HepG2 (cell line): Measurements from ENCODE around the gene DCAF7. TPM values are rescaled to one million over a fixed set of nuclear protein-coding genes. Genes with fewer than 3 reads are reported as not detected.

Source experiments
- HMGA1 ChIP-seq: sonication (generic); formaldehyde crosslinking; conservative IDR thresholded peaks from 2 replicates; pipeline ENCODE4 v1.4.0; 2020; ENCODE audit warnings: missing genetic modification reagents
- MEIS1 ChIP-seq: sonication (generic); formaldehyde crosslinking; IDR thresholded peaks from 2 replicates; pipeline ENCODE4 v1.9.0; 2021; ENCODE audit warnings: mild to moderate bottlenecking, missing genetic modification reagents, moderate library complexity, borderline replicate concordance
- NR1H2 ChIP-seq: sonication (generic); formaldehyde crosslinking; IDR thresholded peaks from 2 replicates; pipeline ENCODE4 v1.8.1; 2022; ENCODE audit warnings: low read depth, missing genetic modification reagents, borderline replicate concordance
- STAT5B ChIP-seq: sonication (generic); formaldehyde crosslinking; IDR thresholded peaks from 2 replicates; pipeline ENCODE4 v1.4.0; 2020; ENCODE audit warnings: missing genetic modification reagents
- ZNF556 ChIP-seq: sonication (generic); formaldehyde crosslinking; IDR thresholded peaks from 2 replicates; pipeline ENCODE4 v1.4.0; 2020; ENCODE audit warnings: mild to moderate bottlenecking, missing genetic modification reagents, borderline replicate concordance
- ZNF879 ChIP-seq: sonication (generic); formaldehyde crosslinking; IDR thresholded peaks from 2 replicates; pipeline ENCODE4 v1.8.1; 2023; ENCODE audit warnings: missing genetic modification reagents
- polyA plus RNA-seq, 8 experiments: library from polyadenylated mRNA; depleted of rRNA in 3 of 8; stranded (reverse) in 7 of 8; unstranded in 1 of 8; fragments of >200 nt; fragmentation: Illumina TruSeq in 4 of 8; extraction: Trizol in 4 of 8; gene quantifications; 2 replicates each; pipeline versions ENCODE4 v1.2.1 to v1.2.3, GENCODE V29; 2011 to 2016; ENCODE audit warnings: low read depth in 4 of 8, missing spikeins in 1 of 8, mixed read lengths in 1 of 8; ENCODE audit not compliant: insufficient read depth in 1 of 8
- total RNA-seq, 5 experiments: library from RNA; depleted of rRNA; stranded (reverse); fragments of >200 nt; fragmentation: Illumina TruSeq; extraction: Trizol; gene quantifications; 2 replicates each; pipeline ENCODE4 v1.2.3, GENCODE V29; 2016; ENCODE audit warnings: low read depth in 1 of 5
- TF ChIP-seq, protein P1 (sequence below): sonication (generic); formaldehyde crosslinking; IDR thresholded peaks from 2 replicates; pipeline ENCODE4 v1.4.0; 2020; ENCODE audit warnings: missing genetic modification reagents
- TF ChIP-seq, protein P2 (sequence below): sonication (generic); formaldehyde crosslinking; conservative IDR thresholded peaks from 2 replicates; pipeline ENCODE4 v1.8.0; 2022; ENCODE audit warnings: mild to moderate bottlenecking, moderate library complexity, missing genetic modification reagents
- TF ChIP-seq, protein P3 (sequence below): sonication (generic); formaldehyde crosslinking; IDR thresholded peaks from 2 replicates; pipeline ENCODE4 v1.5.0; 2020; ENCODE audit warnings: mild to moderate bottlenecking, missing genetic modification reagents, moderate library complexity
- TF ChIP-seq, protein P4 (sequence below): sonication (generic); formaldehyde crosslinking; IDR thresholded peaks from 2 replicates; pipeline ENCODE4 v1.5.0; 2020; ENCODE audit warnings: mild to moderate bottlenecking, missing genetic modification reagents
- TF ChIP-seq, protein P5 (sequence below): sonication (generic); formaldehyde crosslinking; IDR thresholded peaks from 2 replicates; pipeline ENCODE4 v1.4.0; 2020; ENCODE audit warnings: missing genetic modification reagents, mild to moderate bottlenecking, borderline replicate concordance
- TF ChIP-seq, protein P6 (sequence below): sonication (generic); formaldehyde crosslinking; IDR thresholded peaks from 2 replicates; pipeline ENCODE4 v1.4.0; 2020; ENCODE audit warnings: missing genetic modification reagents

Gene DCAF7
- total and polyA plus RNA-seq, 2 of the 13 experiments (the other 11 are each of a cell fraction or from before 2014, with no cell fraction given), result 55.2 to 73.4 TPM

DNA sequence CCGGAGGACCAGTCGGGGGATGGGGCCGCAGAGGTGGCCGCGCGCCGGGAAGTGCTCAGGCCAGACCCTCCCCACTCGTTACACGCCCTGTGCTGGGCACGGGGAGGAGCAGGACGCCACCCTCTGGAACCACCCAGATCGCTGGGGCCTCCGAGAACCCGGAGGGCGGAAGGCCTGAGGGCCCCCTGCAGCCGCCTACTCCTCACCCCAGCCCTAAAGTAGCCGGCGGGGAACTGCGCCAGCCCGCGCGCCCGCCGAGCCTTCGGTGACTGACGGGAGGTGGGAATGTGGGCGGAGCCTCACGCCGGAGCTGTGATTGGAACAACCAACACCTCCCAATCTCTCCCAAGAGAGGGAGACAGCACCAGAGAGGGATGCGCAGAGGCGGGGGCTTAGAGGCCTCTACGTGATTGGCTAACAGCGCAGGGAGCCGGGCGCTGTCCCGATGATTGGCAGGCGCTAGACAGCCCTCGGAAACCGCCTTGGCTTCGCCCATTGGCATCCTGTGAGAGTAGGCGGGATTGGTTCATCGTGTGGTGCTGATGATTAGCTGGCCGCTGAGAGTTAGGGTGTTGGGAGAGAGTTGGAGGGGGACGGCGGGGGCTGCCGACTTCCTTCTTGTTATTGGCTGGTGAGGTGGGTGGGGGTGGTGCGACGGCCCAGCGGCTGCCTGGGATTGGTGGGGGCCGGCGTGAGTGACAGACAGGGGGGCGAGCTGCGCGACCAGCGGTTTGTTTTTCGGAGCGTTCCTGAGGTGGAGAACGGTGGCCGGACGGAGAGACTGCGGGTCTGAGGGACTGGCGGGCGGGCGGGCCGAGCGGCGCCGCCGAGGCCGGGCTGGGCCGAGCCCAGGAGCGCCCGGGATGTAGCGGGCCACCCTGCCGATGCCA lies 71.7 kb downstream of the DCAF7 start, which contains the start of gene MAP3K3 (continued):
- TF ChIP-seq, protein P1, sequence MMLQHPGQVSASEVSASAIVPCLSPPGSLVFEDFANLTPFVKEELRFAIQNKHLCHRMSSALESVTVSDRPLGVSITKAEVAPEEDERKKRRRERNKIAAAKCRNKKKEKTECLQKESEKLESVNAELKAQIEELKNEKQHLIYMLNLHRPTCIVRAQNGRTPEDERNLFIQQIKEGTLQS (CRISPR knock-in tag), result no peak
- TF ChIP-seq STAT5B (CRISPR knock-in tag) (no peak), MEIS1 (CRISPR knock-in tag) (peak; percentile 98; the same call in 1 of the 2 replicates), HMGA1 (CRISPR knock-in tag) (no peak), ZNF879 (peak; percentile 78; the same call in 1 of the 2 replicates), NR1H2 (CRISPR knock-in tag) (no peak), ZNF556 (CRISPR knock-in tag) (peak; percentile 84; the same call in 1 of the 2 replicates)
- TF ChIP-seq, protein P2, sequence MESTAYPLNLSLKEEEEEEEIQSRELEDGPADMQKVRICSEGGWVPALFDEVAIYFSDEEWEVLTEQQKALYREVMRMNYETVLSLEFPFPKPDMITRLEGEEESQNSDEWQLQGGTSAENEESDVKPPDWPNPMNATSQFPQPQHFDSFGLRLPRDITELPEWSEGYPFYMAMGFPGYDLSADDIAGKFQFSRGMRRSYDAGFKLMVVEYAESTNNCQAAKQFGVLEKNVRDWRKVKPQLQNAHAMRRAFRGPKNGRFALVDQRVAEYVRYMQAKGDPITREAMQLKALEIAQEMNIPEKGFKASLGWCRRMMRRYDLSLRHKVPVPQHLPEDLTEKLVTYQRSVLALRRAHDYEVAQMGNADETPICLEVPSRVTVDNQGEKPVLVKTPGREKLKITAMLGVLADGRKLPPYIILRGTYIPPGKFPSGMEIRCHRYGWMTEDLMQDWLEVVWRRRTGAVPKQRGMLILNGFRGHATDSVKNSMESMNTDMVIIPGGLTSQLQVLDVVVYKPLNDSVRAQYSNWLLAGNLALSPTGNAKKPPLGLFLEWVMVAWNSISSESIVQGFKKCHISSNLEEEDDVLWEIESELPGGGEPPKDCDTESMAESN, result peak; percentile 78
- TF ChIP-seq, protein P3, sequence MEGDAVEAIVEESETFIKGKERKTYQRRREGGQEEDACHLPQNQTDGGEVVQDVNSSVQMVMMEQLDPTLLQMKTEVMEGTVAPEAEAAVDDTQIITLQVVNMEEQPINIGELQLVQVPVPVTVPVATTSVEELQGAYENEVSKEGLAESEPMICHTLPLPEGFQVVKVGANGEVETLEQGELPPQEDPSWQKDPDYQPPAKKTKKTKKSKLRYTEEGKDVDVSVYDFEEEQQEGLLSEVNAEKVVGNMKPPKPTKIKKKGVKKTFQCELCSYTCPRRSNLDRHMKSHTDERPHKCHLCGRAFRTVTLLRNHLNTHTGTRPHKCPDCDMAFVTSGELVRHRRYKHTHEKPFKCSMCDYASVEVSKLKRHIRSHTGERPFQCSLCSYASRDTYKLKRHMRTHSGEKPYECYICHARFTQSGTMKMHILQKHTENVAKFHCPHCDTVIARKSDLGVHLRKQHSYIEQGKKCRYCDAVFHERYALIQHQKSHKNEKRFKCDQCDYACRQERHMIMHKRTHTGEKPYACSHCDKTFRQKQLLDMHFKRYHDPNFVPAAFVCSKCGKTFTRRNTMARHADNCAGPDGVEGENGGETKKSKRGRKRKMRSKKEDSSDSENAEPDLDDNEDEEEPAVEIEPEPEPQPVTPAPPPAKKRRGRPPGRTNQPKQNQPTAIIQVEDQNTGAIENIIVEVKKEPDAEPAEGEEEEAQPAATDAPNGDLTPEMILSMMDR, result peak; percentile 58
- TF ChIP-seq, protein P4, sequence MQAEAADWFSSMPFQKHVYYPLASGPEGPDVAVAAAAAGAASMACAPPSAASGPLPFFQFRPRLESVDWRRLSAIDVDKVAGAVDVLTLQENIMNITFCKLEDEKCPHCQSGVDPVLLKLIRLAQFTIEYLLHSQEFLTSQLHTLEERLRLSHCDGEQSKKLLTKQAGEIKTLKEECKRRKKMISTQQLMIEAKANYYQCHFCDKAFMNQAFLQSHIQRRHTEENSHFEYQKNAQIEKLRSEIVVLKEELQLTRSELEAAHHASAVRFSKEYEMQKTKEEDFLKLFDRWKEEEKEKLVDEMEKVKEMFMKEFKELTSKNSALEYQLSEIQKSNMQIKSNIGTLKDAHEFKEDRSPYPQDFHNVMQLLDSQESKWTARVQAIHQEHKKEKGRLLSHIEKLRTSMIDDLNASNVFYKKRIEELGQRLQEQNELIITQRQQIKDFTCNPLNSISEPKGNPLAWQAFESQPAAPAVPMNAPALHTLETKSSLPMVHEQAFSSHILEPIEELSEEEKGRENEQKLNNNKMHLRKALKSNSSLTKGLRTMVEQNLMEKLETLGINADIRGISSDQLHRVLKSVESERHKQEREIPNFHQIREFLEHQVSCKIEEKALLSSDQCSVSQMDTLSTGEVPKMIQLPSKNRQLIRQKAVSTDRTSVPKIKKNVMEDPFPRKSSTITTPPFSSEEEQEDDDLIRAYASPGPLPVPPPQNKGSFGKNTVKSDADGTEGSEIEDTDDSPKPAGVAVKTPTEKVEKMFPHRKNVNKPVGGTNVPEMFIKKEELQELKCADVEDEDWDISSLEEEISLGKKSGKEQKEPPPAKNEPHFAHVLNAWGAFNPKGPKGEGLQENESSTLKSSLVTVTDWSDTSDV (CRISPR knock-in tag), result no peak
- TF ChIP-seq, protein P5, sequence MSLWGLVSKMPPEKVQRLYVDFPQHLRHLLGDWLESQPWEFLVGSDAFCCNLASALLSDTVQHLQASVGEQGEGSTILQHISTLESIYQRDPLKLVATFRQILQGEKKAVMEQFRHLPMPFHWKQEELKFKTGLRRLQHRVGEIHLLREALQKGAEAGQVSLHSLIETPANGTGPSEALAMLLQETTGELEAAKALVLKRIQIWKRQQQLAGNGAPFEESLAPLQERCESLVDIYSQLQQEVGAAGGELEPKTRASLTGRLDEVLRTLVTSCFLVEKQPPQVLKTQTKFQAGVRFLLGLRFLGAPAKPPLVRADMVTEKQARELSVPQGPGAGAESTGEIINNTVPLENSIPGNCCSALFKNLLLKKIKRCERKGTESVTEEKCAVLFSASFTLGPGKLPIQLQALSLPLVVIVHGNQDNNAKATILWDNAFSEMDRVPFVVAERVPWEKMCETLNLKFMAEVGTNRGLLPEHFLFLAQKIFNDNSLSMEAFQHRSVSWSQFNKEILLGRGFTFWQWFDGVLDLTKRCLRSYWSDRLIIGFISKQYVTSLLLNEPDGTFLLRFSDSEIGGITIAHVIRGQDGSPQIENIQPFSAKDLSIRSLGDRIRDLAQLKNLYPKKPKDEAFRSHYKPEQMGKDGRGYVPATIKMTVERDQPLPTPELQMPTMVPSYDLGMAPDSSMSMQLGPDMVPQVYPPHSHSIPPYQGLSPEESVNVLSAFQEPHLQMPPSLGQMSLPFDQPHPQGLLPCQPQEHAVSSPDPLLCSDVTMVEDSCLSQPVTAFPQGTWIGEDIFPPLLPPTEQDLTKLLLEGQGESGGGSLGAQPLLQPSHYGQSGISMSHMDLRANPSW, result peak; percentile 92; the same call in 1 of the 2 replicates
- TF ChIP-seq, protein P6, sequence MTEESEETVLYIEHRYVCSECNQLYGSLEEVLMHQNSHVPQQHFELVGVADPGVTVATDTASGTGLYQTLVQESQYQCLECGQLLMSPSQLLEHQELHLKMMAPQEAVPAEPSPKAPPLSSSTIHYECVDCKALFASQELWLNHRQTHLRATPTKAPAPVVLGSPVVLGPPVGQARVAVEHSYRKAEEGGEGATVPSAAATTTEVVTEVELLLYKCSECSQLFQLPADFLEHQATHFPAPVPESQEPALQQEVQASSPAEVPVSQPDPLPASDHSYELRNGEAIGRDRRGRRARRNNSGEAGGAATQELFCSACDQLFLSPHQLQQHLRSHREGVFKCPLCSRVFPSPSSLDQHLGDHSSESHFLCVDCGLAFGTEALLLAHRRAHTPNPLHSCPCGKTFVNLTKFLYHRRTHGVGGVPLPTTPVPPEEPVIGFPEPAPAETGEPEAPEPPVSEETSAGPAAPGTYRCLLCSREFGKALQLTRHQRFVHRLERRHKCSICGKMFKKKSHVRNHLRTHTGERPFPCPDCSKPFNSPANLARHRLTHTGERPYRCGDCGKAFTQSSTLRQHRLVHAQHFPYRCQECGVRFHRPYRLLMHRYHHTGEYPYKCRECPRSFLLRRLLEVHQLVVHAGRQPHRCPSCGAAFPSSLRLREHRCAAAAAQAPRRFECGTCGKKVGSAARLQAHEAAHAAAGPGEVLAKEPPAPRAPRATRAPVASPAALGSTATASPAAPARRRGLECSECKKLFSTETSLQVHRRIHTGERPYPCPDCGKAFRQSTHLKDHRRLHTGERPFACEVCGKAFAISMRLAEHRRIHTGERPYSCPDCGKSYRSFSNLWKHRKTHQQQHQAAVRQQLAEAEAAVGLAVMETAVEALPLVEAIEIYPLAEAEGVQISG (CRISPR knock-in tag), result peak; percentile 39; the same call in 1 of the 2 replicates
